ENCODE measurements around the gene SLC5A1. TPM values are rescaled to one million over a fixed set of nuclear protein-coding genes. Genes with fewer than 3 reads are reported as not detected.

Gene SLC5A1
- total and polyA plus RNA-seq, 9 of the 15 experiments (the other 6 are each of a cell fraction or from before 2014, with no cell fraction given), result not detected

DNA sequence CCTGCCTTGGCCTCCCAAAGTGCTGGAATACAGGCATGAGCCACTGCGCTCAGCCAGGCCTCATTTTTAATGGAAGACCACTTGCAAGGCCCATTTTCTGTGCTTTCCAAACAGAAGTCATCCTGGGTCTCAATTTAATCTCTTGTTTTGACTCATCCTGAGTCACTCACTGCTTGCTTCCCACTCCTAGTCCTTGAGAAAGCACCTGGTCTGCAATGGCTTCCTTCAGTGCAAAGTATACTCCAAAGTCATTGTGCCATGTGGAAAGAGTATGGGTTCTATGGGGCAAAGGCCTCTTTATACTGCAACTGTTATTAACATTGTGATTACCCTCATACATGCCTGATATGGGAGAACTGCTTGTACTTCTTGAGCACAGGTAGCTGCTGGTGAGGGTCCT, 18.3 kb upstream of the SLC5A1 start:
- CTCF ChIA-PET (ENCODE audit: low intra/inter-chr PET ratio), result no interaction called here
- intact Hi-C loops (cut with micrococcal nuclease) (no loop called here), in situ Hi-C loops (cut with MboI) (no loop called here)
- Histone ChIP-seq H3K27ac (ENCODE audit: extremely low read depth, low read depth, low read length) (no peak overlapping the region), H3K4me3 (no peak overlapping the region), H3K79me2 (ENCODE audit: control insufficient read depth, insufficient read depth, low read length) (no peaks in the 10 kb centered on the region), H3K4me1 (replicated peaks in 1 of 2; ENCODE audit: control insufficient read depth in 2 of 2, insufficient read depth in 2 of 2, low read length in 2 of 2) (no peaks in the 10 kb centered on the region), H3K27me3 (ENCODE audit: control insufficient read depth in 2 of 2, insufficient read depth in 2 of 2, low read length in 2 of 2) (no peaks in the 10 kb centered on the region), H2AFZ (ENCODE audit: low read depth, low read length) (no peak overlapping the region), H3K36me3 (ENCODE audit: control insufficient read depth, insufficient read depth, low read length) (no peaks in the 10 kb centered on the region), H3K9me1 (ENCODE audit: control insufficient read depth, insufficient read depth, low read length) (no peaks in the 10 kb centered on the region), H3K4me2 (ENCODE audit: insufficient read depth, low read length) (no peak overlapping the region), H4K20me1 (replicated peaks; ENCODE audit: control insufficient read depth, insufficient read depth, low read length) (no peaks in the 10 kb centered on the region), H3K9ac (ENCODE audit: insufficient read depth in 1 of 2, low read depth in 2 of 2, low read length in 2 of 2) (no peak overlapping the region), H3K9me3 (replicated peaks; ENCODE audit: control insufficient read depth, insufficient read depth, low read depth, low read length) (no peaks in the 10 kb centered on the region)
- peak; percentile 63 for TF ChIP-seq FOSL1 (tag; conservative IDR thresholded peaks at IDR 0.05)
- TF ChIP-seq, protein P1, sequence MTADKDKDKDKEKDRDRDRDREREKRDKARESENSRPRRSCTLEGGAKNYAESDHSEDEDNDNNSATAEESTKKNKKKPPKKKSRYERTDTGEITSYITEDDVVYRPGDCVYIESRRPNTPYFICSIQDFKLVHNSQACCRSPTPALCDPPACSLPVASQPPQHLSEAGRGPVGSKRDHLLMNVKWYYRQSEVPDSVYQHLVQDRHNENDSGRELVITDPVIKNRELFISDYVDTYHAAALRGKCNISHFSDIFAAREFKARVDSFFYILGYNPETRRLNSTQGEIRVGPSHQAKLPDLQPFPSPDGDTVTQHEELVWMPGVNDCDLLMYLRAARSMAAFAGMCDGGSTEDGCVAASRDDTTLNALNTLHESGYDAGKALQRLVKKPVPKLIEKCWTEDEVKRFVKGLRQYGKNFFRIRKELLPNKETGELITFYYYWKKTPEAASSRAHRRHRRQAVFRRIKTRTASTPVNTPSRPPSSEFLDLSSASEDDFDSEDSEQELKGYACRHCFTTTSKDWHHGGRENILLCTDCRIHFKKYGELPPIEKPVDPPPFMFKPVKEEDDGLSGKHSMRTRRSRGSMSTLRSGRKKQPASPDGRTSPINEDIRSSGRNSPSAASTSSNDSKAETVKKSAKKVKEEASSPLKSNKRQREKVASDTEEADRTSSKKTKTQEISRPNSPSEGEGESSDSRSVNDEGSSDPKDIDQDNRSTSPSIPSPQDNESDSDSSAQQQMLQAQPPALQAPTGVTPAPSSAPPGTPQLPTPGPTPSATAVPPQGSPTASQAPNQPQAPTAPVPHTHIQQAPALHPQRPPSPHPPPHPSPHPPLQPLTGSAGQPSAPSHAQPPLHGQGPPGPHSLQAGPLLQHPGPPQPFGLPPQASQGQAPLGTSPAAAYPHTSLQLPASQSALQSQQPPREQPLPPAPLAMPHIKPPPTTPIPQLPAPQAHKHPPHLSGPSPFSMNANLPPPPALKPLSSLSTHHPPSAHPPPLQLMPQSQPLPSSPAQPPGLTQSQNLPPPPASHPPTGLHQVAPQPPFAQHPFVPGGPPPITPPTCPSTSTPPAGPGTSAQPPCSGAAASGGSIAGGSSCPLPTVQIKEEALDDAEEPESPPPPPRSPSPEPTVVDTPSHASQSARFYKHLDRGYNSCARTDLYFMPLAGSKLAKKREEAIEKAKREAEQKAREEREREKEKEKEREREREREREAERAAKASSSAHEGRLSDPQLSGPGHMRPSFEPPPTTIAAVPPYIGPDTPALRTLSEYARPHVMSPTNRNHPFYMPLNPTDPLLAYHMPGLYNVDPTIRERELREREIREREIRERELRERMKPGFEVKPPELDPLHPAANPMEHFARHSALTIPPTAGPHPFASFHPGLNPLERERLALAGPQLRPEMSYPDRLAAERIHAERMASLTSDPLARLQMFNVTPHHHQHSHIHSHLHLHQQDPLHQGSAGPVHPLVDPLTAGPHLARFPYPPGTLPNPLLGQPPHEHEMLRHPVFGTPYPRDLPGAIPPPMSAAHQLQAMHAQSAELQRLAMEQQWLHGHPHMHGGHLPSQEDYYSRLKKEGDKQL (CRISPR knock-in tag; IDR thresholded peaks at IDR 0.05; ENCODE audit: borderline replicate concordance), result no peak
- WGBS (ENCODE audit: insufficient coverage, low coverage, missing lambda C conversion rate), result 11% methylated on average over 1 of the region's 1 CpG
- ATAC-seq (no peak), FAIRE-seq (no peak), DNase-seq (ENCODE audit: extremely low read depth in 1 of 4, low spot score in 3 of 4) (no peak)
- POLR2A ChIA-PET, result no interaction called here
- BruUV-seq (replicated peaks), result no TSS peak

All from K562 (cell line).